ENCODE results near the gene C1orf167.

The C1orf167 gene

DNA sequence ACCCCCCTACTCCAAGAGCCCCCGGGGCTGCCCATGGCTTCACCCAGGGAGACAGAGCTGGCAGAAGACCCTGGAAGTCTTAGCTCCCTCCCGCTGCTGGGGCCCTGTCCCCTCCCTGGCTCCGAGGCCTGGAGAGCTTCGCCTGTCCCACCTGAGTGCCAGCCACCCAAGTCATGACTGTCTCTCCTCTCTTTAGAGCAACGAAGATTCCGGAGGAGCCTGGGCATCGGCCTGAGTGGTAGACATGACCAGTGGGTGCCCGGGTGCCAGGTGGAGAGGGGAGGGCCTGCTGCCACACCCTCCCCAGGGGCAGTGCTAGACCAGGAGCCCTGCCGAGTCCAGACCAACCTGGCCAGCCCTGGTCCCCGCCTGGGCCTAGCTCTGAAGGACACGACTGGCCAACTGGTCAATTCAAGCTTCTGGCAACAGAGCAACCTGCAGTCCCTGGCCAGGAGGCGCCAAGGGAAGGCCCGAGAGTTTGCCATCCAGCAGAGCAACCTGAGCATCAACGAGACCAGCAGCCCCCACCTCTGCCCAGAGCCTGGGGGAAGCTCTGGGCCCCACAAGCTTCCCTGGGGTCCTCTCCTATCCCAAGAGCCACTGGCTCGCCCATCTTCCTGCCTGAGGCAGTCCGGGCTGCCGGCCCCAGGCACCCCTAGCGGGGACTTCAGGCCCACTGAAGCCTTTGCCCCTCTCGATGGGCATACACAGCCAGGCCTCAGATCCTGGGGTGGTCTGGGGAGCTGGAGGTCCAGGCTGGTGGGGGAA, 3.9 kb downstream of the C1orf167 start:
- DNase-seq (ENCODE audit: low read depth) = no peak

DNA sequence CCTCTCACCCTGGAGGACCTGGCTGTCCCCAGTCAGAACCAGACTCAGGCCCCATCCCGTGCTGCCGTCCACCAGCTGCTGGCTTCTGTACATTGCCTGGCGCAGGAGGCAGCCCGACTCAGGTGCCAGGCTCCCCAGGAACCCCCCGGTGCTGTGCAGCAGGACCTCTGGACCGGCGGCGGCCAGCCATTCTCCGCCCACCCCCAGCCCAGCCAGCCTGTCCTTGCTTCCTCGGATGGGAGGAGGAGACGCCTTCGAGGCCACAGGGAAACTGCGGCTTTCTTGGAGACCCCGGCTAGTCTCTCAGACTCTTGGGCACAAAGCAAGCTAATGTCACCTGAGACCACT, 4.4 kb downstream of the C1orf167 start:
- DNase-seq (ENCODE audit: low read depth) = no peak

DNA sequence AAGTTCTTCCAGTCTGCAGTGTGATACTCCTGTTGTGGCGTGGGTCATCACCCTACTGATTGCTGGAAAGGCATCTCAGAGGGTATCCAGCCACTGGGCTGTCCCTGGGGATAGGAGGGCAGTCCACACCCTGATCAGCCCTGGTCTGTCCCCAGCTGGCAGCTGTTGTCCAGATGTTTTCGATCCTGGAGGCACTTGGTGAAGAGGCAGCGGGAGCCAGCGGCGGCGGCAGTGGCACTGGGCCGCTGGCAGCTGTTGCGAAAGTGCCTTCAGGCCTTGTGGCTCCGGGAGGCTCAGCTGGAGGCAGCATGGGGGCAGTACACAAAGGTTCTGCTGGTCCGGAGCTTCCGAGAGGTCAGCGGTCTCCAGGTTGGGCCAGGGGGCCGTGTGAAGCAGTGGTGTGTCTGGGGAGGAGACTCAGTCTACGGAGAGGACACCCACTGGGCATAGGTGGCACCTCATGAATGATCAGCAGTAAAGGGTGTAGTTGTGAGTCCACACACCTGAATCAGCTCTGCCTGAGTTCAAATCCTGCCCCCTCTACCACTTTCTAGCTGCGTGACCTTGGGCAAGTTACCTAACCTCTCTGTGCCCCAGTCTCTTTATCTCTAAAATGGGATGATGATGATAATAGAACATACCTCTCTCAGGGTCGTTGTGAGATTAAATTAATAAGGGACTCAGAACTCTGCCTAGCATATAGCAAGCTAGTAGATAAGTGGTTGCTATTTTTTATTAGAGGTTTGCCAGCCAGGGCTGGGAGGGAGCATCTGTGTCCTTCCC, 6.1 kb downstream of the C1orf167 start:
- DNase-seq (ENCODE audit: low read depth) = no peak

DNA sequence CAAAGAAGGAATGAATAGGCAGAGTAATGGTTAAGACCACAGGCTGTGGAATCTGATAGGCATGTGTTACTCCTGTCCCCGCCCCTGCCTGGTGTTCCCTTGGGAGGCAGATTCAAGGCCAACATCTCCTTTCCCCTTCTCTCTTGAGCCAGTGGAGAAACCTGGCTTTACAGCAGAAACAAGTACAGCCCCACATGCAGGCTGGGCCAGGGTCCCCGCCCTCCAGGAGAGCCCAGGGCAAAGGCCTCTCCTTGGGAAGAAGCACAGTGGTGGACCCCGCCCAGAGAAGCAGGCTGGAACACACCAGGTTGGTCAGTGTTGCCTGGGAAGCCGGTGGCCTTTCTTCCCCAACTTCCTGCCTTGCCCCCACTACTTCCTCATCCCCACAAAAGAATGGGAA, 6.8 kb downstream of the C1orf167 start:
- DNase-seq (ENCODE audit: low read depth) = no peak

DNA sequence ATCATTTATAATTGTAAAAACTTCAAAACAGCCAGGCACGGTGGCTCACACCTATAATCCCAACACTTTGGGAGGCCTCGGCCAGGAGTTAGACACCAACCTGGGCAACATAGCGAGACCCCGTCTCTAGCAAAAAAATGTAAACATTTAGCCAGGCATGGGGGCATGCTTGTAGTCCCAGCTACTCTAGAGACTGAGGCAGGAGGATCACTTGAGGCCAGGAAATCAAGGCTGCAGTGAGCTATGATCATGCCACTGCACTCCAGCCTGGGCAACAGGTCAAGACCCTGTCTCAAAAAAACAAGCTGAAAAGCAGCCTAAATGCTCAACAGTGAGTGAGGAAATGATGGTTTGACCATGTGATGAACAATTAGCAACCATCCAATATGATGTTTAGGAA, 7.3 kb downstream of the C1orf167 start:
- no peak for DNase-seq (ENCODE audit: low read depth)

DNA sequence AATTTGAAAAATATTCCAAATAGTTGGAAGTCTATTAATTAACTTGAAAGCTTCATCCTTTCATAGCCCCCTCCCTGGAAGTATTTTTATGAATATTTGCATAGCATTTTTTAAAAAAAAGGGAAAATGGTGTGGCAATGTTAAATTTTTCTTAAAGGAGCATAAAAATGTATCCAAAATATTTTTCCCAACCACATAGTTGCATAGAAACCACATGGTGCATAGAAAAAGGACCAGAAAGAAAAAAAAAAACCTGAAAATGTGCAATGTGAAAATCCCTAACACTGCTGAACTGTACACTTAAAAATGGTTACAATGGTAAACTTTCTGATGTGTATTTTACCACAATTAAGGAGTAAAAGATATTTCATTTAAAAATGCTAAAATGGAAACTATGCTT, 8.0 kb downstream of the C1orf167 start:
- no peak for DNase-seq (ENCODE audit: low read depth)

DNA sequence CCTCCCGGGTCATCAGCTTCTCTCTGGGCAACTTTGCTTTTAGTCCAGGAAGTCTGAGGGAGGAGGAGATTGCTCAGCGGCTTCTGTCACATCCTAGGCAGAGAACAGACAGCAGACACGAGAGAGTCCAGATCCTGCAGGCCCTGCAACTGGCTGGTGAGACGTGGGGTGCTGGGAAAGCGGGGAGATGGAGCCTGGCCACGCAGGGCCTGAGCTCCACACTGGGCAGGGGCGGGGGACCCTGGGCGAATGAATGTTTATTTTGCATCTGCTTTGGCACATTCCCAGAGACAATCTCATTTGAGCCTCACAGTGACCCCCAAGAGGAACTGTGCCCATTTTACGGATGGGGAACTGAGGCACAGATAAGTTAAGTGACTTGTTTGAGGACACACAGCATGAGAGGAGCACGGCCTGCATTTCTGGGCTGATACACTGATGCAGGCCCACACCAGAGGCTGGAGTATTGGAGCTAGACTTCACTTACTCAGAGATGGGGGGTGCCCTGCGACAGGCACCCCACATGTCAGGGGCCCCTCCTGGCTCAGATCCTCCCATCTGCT, 9.6 kb downstream of the C1orf167 start:
- no peak for DNase-seq (ENCODE audit: low read depth)

DNA sequence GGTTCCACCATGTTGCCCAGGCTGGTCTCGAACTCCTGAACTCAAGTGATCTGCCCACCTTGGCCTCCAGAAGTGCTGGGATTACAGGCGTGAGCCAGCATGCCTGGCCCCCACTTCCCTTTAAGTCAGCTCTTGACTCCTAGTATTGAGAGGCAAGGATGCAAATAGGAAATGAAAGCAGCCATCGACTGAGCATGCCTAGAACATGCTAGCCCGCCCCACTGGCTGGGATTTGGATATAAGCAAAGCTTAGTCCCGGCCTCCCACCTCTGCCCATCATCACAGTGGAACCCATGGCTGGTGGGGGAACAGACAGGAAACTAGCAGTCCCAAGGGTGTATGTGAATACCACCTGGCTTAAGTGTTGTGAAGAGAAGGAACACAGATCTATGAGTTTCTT, 10.5 kb downstream of the C1orf167 start:
- DNase-seq (ENCODE audit: low read depth) = no peak

DNA sequence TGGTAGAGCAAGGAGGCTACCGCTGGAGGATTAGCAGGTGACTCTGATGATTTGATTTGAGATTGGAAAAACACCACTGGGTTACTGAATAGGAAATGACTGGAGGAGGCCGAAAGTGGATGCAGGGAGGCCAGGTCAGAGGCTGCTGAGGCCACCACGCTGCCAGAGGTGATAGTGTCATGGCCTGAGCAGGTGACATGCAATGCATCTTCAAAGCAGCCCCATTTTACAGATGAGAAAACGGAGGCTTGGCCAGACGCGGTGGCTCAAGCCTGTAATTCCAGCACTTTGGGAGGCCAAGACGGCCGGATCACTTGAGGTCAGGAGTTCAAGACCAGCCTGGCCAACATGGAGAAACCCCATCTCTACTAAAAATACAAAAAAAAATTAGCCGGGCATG, 12.8 kb downstream of the C1orf167 start:
- DNase-seq (ENCODE audit: low read depth) = no peak

DNA sequence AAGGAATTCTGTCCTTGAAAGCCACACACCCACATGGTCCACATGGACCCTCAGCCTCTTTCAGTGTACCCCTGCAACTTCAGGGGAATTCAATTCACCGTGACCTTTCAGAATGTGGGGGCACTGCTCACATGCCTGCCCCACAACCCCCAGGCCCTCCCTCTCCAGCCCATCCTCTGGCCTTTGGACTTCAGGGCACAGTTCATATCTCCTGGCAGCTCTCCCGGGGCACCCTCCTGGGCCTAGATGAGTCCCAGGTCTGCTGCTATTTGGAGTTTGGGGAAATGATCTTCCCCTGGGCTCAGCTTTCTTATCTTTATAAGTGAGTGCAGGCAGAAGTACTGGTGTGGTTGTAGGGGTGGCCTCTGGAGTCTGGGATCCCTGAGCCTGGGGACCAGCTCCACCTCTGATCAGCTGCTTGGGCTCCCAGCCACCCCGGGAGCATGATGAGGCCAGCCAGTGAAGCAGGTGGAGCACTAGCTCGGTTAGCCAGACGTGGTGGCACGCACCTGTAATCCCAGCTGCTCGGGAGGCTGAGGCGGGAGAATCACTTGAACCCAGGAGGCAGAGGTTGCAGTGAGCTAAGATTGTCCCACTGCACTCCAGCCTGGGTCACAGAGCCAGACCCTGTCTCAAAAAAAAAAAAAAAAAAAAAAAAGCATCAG, 15.8 kb downstream of the C1orf167 start:
- DNase-seq (ENCODE audit: low read depth) = no peak

DNA sequence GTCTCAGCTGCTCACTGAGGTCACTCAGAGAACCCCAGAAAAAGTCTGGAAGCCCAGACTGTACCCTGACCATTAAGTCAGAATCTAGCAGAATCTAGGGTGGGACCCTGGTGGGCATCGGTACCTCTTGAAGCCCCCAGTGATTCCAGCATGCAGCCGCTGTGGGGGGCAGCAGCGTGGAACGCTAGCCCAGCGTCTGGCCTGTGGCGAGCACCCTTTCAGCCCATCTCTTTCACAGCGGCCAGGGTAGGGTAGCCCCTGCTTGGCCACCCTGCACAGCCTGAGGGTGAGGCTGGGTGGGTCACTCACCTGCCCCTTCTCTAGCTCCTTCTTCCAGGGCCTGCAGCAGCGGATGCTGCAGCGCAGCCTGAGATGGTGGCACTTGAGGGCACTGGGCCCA, 16.3 kb downstream of the C1orf167 start:
- DNase-seq (ENCODE audit: low read depth) = no peak

DNA sequence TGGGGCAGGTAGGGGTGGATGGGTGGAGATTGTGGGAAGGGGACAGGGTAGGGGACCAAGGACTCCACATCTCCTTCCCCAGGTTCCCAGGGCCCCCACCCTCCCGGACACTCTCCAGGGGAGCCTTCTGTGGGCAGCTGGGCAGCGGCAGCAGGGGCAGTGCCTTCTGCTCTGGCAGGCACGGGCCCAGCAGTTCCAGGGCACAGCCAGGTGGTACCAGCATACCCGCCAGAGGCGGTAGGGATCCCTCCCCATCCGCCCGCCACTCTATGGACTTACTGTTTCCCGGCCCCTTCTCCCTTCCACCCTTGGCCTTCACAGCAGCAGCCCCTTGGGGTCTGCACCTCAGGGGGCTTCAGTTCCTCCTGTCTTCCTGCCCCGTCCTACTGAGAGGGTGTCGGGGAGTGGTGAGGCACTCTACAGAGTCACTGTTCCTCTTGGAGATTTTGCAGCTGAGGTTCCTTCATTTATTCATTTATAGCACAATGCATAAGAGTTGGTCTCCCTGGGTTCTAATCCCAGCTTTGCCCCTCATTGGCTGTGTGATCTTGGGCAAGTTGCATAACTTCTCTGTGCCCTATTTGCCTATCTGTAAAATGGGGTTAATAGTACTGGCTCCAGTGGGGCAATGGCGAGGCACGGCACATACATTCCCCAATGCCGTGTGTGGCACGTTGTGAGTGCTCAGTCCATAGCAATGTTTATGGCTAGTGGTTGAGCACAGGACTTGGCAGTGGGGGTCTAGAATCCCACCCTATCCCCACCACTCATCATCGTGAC, 17.0 kb downstream of the C1orf167 start:
- no peak for DNase-seq (ENCODE audit: low read depth)

DNA sequence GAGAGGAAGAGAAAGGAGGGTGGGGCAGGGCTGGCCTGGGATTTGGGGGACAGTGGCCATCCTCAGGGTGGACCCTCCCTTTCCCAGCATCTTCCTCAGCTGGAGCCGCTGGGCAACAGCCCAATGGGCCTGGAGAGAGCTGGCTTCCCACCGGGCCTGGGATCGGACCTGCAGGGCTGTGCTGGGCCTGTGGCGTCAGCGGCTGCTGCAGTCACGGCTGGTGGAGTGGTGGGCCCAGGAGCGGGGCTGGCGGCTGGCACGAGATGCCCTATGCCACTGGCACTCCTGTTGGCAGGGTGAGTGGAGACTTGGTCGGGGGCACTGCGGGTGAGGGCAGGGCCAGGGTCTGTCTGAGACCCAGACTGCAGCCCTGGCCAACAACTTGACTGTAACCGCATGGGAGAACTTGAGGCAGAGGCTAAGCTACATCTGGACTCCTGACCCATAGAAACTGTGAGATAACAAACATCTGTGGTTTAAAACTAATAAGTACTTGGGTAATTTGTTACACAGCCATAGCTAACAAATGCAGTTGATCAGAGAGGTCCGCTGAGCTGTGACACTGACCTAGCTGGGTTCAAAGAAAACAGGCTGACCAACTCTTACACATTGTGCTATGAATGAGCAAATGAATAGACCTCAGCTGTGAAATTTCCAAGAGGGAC, 17.9 kb downstream of the C1orf167 start:
- no peak for DNase-seq (ENCODE audit: low read depth)

DNA sequence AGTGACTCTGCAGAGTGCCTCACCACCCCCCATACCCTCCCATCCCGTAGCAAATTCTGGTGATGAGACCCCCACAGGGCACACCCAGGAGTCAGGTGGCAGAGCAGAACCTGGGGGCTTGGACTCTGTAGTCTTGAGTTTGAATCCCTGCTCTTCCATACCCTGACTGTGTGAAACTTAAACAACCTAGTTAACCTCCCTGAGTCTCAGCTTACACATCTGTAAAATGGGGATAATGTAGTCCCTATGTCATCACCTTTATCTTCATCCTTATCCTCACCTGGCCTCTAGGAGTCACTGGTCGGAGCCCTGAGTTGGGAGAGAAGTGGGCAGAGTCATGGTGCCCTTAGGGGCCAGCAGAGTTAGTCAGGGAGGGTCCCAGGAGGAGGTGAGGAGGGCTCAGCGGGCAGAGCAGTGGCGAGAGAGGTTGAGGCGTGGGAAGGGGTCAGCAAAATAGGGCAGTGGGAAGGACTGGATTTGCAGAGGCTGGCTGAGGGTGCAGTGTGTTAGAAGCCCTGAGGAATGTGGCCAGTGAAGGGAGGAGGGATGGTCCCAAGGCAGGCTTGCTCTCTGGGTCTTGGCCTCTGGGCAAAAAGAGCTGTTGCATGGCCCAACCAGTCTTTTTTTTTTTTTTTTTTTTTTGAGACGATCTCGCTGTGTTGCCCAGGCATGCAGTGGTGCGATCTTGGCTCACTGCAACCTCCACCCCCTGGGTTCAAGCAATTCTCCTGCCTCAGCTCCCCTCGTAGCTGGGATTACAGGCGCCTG, 18.6 kb downstream of the C1orf167 start:
- DNase-seq (ENCODE audit: low read depth) = no peak

DNA sequence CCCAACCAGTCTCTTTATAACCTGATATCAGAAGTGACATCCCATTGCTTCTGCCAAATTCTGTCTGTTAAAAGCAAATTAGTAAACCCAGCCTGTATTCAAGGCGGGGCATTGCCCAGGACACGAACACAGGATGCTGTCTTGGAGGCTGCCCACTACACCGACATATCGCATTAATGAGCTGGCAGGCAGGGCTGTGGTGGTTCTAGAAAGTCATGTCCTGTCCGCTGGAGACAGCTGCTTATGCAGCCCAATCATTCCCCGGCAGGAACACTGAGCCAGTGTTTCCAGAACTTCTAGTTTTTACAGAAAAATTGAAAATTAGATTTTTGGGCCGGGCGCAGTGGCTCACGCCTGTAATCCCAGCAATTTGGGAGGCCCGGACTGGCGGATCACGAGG, 19.3 kb downstream of the C1orf167 start:
- no peak for DNase-seq (ENCODE audit: low read depth)

DNA sequence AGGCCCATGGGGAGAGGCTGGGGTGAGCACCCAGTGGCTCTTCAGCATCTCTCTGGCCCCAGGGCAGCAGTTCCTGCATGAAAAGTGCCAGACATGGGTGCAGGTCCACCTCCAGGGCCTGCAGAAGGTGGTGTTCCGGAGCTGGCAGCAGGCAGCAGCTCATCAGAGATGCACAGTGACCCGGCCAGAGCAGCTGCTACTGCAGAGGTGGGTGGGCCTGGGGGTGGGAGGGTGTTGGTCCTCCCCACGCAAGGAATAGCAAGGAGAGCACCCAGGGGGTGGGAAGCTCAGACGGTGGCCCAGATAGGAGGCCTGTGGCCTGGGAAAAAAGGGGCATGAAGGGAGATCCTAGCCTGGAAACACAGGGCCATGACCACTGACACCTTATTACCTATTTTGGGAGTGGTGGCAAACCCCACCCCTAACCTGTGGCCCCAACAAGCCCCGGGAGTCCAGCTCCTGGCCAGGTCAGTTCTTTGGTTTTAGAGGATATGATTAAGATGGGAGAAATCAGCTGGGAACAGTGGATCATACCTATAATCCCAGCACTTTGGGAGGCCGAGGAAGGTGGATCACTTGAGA, 20.2 kb downstream of the C1orf167 start:
- no peak for DNase-seq (ENCODE audit: low read depth)

DNA sequence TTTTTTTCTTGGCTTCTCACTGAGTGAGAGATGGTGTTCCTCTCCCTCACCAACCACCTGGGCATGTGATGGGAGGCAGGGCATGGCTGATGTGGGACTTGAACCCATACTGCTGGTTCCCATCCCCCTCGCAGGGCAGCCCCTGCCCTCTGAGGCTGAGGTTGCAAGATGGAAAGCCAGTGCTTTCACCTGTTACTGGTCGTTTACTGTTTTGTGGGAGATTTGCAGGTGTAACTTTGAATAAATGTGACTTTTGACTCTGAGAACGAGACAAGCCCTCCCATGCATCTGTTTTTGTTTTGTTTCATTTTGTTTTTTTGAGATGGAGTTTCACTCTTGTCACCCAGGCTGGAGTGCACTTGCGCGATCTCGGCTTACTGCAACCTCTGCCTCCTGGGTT, 21.6 kb downstream of the C1orf167 start:
- DNase-seq (ENCODE audit: low read depth) = no peak

DNA sequence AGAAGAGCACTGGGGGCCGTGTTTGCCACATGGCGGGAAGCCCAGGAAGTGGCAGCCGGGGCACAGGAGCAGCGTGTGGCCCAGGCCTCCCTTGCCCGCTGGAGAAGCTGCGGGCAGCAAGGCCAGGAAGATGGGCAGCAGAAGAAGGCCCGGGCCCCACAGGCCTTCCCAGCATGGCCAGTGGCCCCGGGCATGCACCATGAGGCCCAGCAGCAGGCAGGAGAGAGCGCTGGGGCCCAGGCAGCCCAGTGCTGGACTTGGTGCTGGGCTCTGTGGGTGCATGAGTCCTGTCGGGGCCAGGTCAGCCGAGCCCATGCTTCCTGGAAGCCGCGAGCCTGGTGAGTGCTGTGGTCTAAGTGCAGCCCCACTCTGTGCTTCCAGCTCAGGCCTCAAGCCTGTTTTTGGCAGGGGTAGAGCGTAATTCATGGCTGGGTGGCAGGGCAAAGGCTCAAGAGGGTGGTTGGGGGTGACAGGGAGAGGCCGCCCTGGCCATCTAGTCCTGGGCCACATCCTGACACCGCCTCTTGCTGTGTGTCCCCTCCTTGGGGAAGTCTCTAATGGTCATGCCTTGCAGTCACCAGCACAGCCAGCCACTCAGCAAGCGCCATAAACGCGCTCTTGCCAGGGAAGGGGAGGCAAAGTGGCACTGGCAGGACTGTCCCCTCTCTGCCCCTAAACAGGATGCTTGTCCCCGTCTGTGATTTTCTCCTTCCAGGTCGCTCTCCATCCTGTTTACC, 22.4 kb downstream of the C1orf167 start:
- DNase-seq (ENCODE audit: low read depth) = no peak

DNA sequence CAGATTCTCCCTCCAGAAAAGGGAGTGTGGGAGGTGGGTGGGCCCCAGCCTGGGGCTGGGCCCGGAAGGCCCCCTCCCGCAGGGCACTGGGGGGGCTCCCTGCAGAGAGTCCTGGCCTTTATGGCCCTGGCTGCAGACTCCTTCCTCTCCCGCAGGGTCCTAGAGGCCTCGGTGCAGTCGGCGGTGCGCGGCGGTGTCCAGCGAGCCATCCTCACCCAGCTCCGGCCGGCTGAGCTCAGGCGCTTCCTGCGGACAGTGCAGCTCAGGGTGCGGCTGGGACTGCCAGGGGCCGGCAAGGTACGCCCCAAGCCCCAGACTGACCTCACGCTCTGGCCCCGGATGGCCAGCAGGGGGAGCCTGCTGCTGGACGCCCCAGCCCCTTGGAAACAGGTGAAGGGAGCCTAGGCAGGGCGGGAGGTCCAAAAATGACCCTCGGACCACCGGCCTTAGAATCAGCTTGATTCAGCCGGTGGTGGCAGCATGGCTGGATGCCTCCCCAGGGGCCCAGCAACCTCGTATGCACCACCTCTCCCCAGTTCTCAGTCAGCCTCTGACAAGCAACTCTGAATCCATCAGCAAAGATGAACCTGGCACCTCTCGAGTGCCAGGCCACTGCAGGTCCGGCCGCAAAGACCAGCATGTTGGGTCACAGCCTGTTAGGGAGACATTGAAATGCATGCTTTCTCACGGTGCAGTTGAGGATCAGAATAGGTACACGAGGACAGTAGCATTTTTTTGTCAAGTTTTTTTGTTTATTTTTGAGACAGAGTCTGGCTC, 23.2 kb downstream of the C1orf167 start:
- peak; percentile 44 for DNase-seq (ENCODE audit: low read depth)

All from CMK (cell line).